C1 segment of cervical spinal cord (tissue), 14 donors: ENCODE results near the gene RAD51B.
"Not testable (repeated sequence)": the region's sequence is repeated elsewhere in the genome, so short reads cannot be mapped to it uniquely, and the experiment has no call there.

Source experiments
- DNase-seq, 14 donors: peaks; one replicate each; lab custom pipeline; 2025; lab: John Stamatoyannopoulos, UW

RAD51B gene

GRCh38 chr14:68208626-68209317 is 389.2 kb downstream of the RAD51B start:
- no peak for DNase-seq

DNA sequence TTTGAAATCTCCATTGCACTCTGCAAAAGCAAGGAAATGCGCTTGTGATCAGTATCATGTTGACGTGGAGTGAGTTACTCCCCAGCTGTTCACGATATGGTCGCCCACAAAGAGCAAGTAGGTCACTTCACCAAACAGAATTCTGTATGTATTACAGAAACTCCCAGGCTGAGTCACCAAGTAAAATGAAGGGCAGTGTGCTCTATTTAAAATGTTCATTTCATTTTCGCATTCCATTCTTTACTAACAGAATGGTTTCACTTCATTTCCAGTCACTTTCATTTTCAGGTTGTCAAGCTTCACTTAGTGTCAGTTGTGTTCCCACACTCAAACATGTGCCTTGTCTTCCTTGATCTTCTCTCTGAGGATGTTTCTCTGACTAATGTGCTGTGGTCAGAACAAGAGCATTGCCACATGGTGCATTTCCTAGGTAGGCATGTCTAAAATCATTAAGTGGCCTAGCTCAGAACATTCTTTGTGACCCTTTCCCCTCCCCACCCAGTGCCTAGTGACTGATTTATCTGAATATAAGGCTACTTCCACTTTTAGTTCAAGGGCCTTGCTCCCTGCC is 391.2 kb downstream of the RAD51B start:
- peak in 3 of 14 donors; percentile 4 to 29 (median 7) for DNase-seq

GRCh38 chr14:68211421-68211820 is 391.8 kb downstream of the RAD51B start:
- DNase-seq: no peak

- DNase-seq: no peak
Observed at GRCh38 chr14:68211886-68212285, 392.3 kb downstream of the RAD51B start.

DNA sequence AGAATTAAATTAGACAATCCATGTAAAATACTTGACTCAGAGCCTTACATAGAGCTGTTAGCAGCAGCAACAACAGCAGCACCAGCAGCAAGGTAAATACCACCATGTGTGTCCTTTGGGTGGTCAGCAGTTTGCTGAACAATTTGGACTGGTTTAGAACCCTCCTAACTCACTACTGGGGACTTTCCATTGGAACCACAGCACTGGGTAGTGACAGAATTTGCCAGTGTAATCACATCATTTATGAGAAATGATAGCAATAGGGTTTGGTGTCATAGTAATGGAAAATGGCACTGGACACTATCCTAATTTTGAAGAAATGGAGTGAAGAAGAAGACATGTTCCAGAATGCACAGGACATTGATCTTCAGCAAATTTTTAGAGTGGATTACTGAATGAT is 392.8 kb downstream of the RAD51B start:
- DNase-seq: no peak

GRCh38 chr14:68214431-68214830 is 394.9 kb downstream of the RAD51B start:
- no peak for DNase-seq

DNA sequence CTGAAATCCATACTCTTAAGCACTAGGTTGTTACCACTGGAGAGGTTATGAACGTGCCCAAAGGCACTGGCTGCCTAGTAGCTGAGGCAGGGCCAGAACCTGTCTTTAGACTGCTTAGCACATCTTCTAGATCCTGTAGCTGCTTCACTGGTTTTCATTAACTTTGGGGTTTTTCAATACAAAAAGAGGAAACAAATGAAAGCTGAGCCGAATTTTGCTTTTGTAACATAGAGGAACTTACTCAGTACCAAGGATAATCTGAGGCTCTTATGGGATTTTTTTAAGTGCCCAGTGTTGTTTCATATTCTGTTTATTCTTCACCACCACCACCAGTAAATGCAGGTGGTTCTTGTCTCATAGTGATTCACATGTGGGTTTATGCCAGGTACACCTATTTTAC is 396.1 kb downstream of the RAD51B start:
- no peak for DNase-seq

- no peak for DNase-seq
Observed at GRCh38 chr14:68216079-68216478, 396.5 kb downstream of the RAD51B start.

DNA sequence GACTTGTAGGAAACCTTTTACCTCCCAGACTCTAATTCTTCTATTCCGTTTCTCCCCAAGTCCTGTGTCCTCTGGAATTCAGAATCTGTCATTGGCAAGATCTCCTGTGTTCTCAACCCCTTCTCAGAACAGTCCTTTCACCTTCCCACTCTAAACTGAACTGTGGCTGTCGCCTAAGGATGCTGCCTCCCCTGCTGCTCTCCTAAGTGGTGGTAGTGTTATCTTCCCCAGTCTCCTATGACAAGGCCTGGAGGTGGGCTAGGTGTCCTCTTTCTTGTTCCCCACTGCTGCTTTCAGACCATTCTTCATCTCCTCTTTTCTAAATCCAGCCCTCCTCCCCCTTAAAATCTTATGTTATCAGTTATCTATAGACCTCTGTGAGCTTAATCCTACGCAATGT is 397.4 kb downstream of the RAD51B start:
- DNase-seq: no peak

DNA sequence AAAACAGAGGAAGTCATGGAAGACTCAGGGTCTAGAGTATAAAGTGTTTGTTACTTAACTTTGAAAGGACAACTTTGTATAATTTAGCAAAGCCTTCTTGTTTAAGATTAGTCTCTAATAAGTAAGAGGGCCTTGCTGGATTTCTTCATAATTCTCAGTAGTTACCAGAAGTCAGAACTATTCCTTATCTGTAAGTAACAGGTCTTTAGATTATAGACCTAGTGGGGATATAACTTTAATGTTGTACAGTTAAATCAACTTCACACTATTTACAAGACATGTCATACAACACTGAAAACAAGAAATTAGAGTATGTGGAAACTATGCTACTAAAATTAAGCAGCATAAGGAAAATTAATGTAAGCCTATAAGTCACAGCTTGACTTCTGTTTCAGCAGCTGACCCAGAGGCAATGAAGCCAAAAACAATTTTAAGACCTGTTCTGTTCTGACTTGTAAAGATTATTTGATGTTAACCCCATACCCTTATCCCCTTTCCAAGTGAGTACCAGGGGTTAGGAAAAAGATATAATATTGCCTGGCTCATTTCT is 398.3 kb downstream of the RAD51B start:
- DNase-seq: no peak

DNA sequence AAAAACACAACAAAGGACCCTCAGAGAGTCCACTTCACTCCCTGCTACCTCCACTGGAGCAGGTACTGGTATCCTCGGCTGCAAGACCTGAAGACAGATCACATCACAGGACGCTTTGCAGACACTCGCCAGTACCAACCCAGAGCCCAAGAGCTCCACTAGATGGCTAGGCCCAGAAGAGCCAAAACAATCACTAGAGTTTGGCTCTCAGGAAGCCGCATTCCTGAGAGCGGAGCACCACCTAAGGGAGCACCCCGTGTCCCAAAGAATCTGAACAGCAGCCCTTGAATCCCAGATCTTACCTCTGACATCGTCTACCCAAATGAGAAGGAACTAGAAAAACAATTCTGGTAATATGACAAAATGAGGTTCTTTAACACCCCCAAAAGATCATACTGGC is 399.8 kb downstream of the RAD51B start:
- no peak for DNase-seq

- DNase-seq: not testable (repeated sequence)
Observed at GRCh38 chr14:68221046-68221445, 401.5 kb downstream of the RAD51B start.

DNA sequence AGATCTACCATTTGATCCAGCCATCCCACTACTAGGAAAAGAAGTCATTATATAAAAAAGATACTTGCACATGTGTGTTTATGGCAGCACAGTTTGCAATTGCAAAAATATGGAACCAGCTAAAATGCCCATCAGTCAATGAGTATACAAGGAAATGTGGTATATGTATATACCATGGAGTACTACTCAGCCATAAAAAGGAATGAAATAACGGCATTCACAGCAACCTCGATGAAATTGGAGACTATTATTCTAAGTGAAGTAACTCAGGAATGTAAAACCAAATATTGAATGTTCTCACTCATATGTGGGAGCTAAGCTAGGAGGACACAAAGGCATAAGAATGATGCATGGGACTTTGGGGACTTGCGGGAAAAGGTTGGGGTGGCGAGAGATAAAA is 402.6 kb downstream of the RAD51B start:
- no peak for DNase-seq

DNA sequence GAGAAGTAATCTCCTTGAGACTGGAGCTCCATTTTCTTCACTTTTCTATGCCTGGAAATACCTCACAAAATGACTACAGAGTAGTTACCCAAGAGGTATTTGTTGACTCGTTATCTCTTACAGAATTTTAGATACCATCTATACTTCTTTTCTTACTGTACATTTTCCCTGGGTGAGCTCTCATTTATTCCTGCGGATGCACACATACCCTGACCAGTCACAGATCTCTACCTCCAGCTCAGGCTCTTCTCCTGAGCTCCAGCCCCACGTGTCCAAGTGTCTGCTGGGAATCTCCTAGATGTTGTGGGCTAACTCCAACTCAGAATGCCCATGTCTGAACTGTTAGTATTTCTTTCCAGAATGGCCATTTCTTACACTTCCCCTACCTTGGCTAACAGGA is 403.1 kb downstream of the RAD51B start:
- DNase-seq: no peak

- DNase-seq: no peak
Observed at GRCh38 chr14:68223631-68224030, 404.1 kb downstream of the RAD51B start.

- DNase-seq: no peak
Observed at GRCh38 chr14:68225321-68225720, 405.7 kb downstream of the RAD51B start.

DNA sequence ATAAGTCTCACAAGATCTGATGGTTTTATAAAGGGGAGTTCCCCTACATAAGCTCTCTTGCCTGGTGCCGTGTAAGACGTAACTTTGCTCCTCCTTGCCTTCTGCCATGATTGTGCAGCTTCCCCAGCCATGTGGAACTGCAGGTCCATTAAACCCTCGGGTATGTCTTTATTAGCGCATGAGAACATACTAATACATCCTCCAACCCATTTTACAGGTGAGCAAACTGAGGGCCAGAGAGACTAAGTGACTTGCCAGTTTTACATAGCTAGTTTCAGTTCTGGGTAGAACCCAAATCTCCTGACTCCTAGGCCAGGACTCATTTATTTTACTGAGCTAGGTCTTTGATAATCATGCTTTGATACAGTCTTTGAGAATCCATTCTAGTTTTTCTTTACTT is 406.9 kb downstream of the RAD51B start:
- DNase-seq: no peak

GRCh38 chr14:68228656-68229055 is 409.1 kb downstream of the RAD51B start:
- DNase-seq: no peak

DNA sequence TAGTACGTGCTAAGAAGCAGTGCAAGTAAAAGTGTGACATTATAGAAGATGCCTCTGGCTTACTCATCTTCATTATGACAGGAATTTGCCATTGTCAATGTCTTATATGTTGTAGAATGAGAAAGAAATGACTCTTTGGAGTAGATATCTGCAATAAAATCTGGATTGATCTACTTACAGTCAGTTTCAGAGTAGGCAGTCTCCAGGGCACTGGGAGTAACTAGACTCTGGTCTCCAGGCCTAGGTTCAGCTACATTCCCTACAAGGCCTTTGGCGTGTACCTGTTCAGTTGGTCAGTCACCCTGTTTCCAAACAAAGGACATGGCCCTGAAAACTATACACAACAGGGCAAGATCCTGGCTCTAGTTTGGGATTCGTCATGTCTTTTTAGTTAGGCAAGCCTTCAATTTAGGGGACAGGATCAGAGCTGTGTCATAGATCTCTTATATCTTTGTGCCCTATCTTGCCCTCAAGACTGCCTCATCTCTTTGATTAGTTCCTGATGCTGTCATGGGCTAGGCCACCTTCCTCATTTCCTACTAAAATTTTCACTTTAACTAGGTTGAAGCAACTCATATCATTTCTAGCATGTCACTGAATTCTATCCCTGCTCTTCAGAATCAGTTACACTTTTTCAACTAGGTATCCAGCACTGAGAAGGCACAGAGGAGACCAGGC is 410.0 kb downstream of the RAD51B start:
- DNase-seq: no peak

- DNase-seq: no peak
Observed at GRCh38 chr14:68230202-68230949, 410.8 kb downstream of the RAD51B start.

- no peak for DNase-seq
Observed at GRCh38 chr14:68230950-68231717, 411.6 kb downstream of the RAD51B start.
